Measurements from ENCODE around the gene LAMB2.

The LAMB2 gene

DNA sequence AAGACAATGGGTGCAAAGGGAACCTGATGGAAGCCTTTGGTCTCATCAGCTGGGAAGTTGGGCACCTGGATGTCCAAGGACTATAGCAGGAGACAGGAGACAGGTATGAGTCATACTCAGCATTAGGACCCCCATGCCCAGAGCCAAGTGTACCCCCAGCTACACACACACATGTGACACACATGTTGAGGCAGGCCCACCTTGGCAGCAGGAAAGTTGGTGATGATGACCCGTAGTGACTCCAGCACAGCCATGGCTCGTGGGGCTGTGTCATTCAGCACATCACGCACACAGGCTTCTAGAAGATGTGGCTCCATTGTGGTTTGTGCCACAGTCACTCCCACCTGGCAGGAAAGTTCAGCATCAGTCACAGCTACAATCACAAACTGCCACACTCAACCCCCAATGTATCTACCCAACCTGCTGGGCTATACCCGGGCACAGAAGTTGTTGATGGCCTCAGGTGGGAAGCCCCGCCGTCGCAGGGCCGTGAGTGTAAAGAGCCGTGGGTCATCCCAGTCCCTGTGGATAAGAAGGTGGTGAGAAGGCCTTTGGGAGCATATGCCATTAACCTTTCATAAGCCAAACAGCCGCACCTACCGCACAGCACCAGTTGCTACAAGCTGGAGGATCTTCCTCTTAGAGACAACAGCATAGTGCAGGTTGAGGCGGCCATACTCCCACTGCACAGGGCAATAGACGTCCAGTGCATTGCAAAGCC is 33.8 kb downstream of the LAMB2 start:
- Histone ChIP-seq H3K14ac (ENCODE audit: low read length) (no peak overlapping the region), H3K4ac (ENCODE audit: low read length) (no peak overlapping the region), H3K4me1 (ENCODE audit: control insufficient read depth in 2 of 2, insufficient read depth in 1 of 2, low read depth in 1 of 2, low read length in 2 of 2) (peaks cover 5 to 7% of the 10 kb centered on the region in 2 donors), H4K91ac (ENCODE audit: low read depth, low read length, poor library complexity) (no peak overlapping the region), H2BK120ac (ENCODE audit: low read depth, low read length) (no peak overlapping the region), H2BK12ac (ENCODE audit: low read length) (no peak overlapping the region), H2AFZ (ENCODE audit: low read length) (no peak overlapping the region), H2BK15ac (ENCODE audit: low read length) (no peak overlapping the region), H3K36me3 (replicated peaks in 1 of 2; ENCODE audit: control insufficient read depth in 2 of 2, insufficient read depth in 2 of 2, low read length in 2 of 2) (peaks cover 59 to 76% of the 10 kb centered on the region in 2 donors), H2BK5ac (ENCODE audit: low read length) (no peak overlapping the region), H3K4me3 (ENCODE audit: low read length in 2 of 2) (no peak overlapping the region), H3K9ac (ENCODE audit: low read depth, low read length, poor library complexity) (no peak overlapping the region), H3K4me2 (ENCODE audit: insufficient read depth, low read length, poor library complexity, severe bottlenecking) (no peak overlapping the region), H3K79me1 (ENCODE audit: low read depth, low read length) (peaks cover 8% of the 10 kb centered on the region), H3K27me3 (ENCODE audit: control insufficient read depth in 3 of 3, insufficient read depth in 3 of 3, low read depth in 1 of 3, low read length in 3 of 3) (no peaks in the 10 kb centered on the region), H3K18ac (ENCODE audit: low read length) (no peak overlapping the region), H4K8ac (ENCODE audit: low read depth, low read length) (no peak overlapping the region), H3K23ac (ENCODE audit: low read depth, low read length, poor library complexity) (no peak overlapping the region), H3K9me3 (replicated peaks in 1 of 2; ENCODE audit: control insufficient read depth in 2 of 2, insufficient read depth in 1 of 2, low read depth in 1 of 2, low read length in 2 of 2) (no peaks in the 10 kb centered on the region), H2AK5ac (ENCODE audit: low read depth, low read length) (no peak overlapping the region), H3K27ac (replicated peaks; ENCODE audit: low read length) (no peak overlapping the region)
- WGBS, 2 donors (ENCODE audit: extremely low coverage in 2 of 2, insufficient read length in 2 of 2, insufficient replicate concordance in 1 of 2) = no CpG with 5 or more reads among the region's 13 CpGs
- DNase-seq (ENCODE audit: low spot score) = no peak

DNA sequence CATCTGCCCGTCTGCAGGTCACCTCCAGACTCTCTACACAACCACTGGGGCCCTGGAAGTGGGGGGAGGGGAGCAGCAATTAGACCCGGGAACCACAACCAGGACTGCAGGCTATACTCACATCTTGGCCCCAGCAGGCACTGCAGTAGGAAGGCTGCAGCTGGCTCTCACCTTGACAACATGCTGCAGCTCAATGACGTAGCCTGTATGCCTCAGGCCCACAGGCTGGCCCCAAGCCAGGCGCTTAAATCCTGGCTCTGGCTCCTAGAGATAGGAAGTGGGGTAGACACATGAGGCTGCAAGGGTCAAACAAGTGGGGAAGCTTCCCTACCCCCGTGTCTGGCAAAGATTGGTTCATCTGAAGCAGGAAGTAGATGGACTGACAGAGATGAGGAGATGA is 34.4 kb downstream of the LAMB2 start:
- H3K18ac ChIP-seq (ENCODE audit: low read length) = no peak overlapping the region
- no peak overlapping the region for H3K23ac ChIP-seq (ENCODE audit: low read depth, low read length, poor library complexity)
- no peak overlapping the region for H3K4ac ChIP-seq (ENCODE audit: low read length)
- H3K4me1 ChIP-seq (ENCODE audit: control insufficient read depth in 2 of 2, insufficient read depth in 1 of 2, low read depth in 1 of 2, low read length in 2 of 2) = peaks cover 0 to 2% of the 10 kb centered on the region in 2 donors
- H3K9ac ChIP-seq (ENCODE audit: low read depth, low read length, poor library complexity) = no peak overlapping the region
- no peak overlapping the region for H3K27ac ChIP-seq (replicated peaks; ENCODE audit: low read length)
- no peak overlapping the region for H2BK5ac ChIP-seq (ENCODE audit: low read length)
- H3K27me3 ChIP-seq (ENCODE audit: control insufficient read depth in 3 of 3, insufficient read depth in 3 of 3, low read depth in 1 of 3, low read length in 3 of 3) = no peaks in the 10 kb centered on the region
- no peak overlapping the region for H2AFZ ChIP-seq (ENCODE audit: low read length)
- H4K8ac ChIP-seq (ENCODE audit: low read depth, low read length) = no peak overlapping the region
- H3K4me2 ChIP-seq (ENCODE audit: insufficient read depth, low read length, poor library complexity, severe bottlenecking) = no peak overlapping the region
- no peak overlapping the region for H2BK15ac ChIP-seq (ENCODE audit: low read length)
- no peak overlapping the region for H3K4me3 ChIP-seq (ENCODE audit: low read length in 2 of 2)
- whole genome bisulfite sequencing, 2 donors (ENCODE audit: extremely low coverage in 2 of 2, insufficient read length in 2 of 2, insufficient replicate concordance in 1 of 2) = no CpG with 5 or more reads among the region's 5 CpGs
- H2AK5ac ChIP-seq (ENCODE audit: low read depth, low read length) = no peak overlapping the region
- no peak for DNase-seq (ENCODE audit: low spot score)
- no peak overlapping the region for H4K91ac ChIP-seq (ENCODE audit: low read depth, low read length, poor library complexity)
- H3K14ac ChIP-seq (ENCODE audit: low read length) = no peak overlapping the region
- no peak overlapping the region for H2BK12ac ChIP-seq (ENCODE audit: low read length)
- peaks cover 4% of the 10 kb centered on the region for H3K79me1 ChIP-seq (ENCODE audit: low read depth, low read length)
- no peak overlapping the region for H2BK120ac ChIP-seq (ENCODE audit: low read depth, low read length)
- H3K9me3 ChIP-seq (replicated peaks in 1 of 2; ENCODE audit: control insufficient read depth in 2 of 2, insufficient read depth in 1 of 2, low read depth in 1 of 2, low read length in 2 of 2) = no peaks in the 10 kb centered on the region
- H3K36me3 ChIP-seq (replicated peaks in 1 of 2; ENCODE audit: control insufficient read depth in 2 of 2, insufficient read depth in 2 of 2, low read length in 2 of 2) = peaks cover 59 to 73% of the 10 kb centered on the region in 2 donors

DNA sequence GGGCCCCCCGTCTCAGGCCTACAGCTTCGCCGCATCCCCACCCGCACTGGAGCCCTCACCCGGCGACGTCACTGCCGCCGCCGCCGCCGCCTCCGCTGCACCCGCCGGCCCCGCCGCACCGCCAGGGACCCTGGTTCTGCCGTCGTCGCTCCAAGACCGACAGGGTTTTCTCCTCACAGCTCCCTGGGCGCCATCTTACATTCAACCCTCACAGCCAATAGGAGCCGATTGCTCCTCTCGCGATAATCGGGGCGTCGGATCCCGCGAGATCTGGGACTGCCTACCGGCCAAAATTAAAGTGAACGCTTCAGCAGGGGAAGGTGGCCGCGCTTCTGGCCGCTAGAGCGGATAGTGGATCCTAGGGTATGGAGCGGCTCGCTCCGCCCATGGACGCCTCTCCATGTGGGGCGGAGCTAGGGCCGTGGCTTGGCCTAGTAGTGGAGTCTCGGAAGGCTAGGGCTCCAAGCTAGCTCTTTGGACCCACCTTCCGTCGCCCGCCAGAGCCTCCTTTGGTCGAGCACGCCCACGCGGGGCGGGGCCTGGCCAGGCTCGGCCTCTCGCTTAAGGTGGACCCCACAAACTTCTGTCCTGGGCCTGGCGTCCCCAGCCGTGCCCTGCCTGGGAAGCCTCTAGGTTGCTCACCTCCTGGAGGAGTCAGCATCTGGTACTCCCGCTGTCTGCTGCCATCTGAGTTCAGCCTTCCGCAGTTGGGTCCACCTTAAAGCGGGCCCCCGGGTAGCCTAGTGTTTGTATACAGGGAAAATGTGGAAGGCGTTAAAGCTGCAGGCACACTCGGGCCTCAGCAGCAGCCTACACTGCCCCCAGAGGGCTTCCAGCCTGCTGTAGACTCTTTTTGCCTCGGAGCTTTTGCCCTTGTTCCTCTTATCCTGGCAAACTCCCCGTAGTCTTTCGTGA is 38.7 kb downstream of the LAMB2 start, which contains the start of gene QRICH1:
TSS of gene QRICH1 (minus strand) at position 219 of the 915 bp plus-strand sequence. CDS start 17,054 bp downstream, outside the sequence.
- no peak within 1 kb of the TSS for H2BK120ac ChIP-seq (ENCODE audit: low read depth, low read length)
- no peaks in the 10 kb centered on the region for H3K9me3 ChIP-seq (replicated peaks in 1 of 2; ENCODE audit: control insufficient read depth in 2 of 2, insufficient read depth in 1 of 2, low read depth in 1 of 2, low read length in 2 of 2)
- DNase-seq (ENCODE audit: low spot score) = peak; percentile 99
- H3K23ac ChIP-seq (ENCODE audit: low read depth, low read length, poor library complexity) = peak within 1 kb of the TSS; percentile 100
- H3K36me3 ChIP-seq (replicated peaks in 1 of 2; ENCODE audit: control insufficient read depth in 2 of 2, insufficient read depth in 2 of 2, low read length in 2 of 2) = peaks cover 20 to 57% of the 10 kb centered on the region in 2 donors
- H3K4me3 ChIP-seq (ENCODE audit: low read length in 2 of 2) = peak within 1 kb of the TSS; percentile 80 to 89
- no peak within 1 kb of the TSS for H4K91ac ChIP-seq (ENCODE audit: low read depth, low read length, poor library complexity)
- peaks cover 3% of the 10 kb centered on the region for H3K79me1 ChIP-seq (ENCODE audit: low read depth, low read length)
- peak within 1 kb of the TSS; percentile 99 for H3K14ac ChIP-seq (ENCODE audit: low read length)
- H3K4me2 ChIP-seq (ENCODE audit: insufficient read depth, low read length, poor library complexity, severe bottlenecking) = peak within 1 kb of the TSS; percentile 83
- peak within 1 kb of the TSS; percentile 97 for H2BK5ac ChIP-seq (ENCODE audit: low read length)
- no peaks in the 10 kb centered on the region for H3K27me3 ChIP-seq (ENCODE audit: control insufficient read depth in 3 of 3, insufficient read depth in 3 of 3, low read depth in 1 of 3, low read length in 3 of 3)
- H2AFZ ChIP-seq (ENCODE audit: low read length) = peak within 1 kb of the TSS; percentile 90
- peak within 1 kb of the TSS; percentile 94 for H3K4ac ChIP-seq (ENCODE audit: low read length)
- peak within 1 kb of the TSS; percentile 100 for H3K27ac ChIP-seq (replicated peaks; ENCODE audit: low read length)
- peak within 1 kb of the TSS; percentile 91 for H2AK5ac ChIP-seq (ENCODE audit: low read depth, low read length)
- H2BK12ac ChIP-seq (ENCODE audit: low read length) = peak within 1 kb of the TSS; percentile 73
- H3K4me1 ChIP-seq (ENCODE audit: control insufficient read depth in 2 of 2, insufficient read depth in 1 of 2, low read depth in 1 of 2, low read length in 2 of 2) = peaks cover 2 to 7% of the 10 kb centered on the region in 2 donors
- peak within 1 kb of the TSS; percentile 100 for H3K9ac ChIP-seq (ENCODE audit: low read depth, low read length, poor library complexity)
- H3K18ac ChIP-seq (ENCODE audit: low read length) = peak within 1 kb of the TSS; percentile 100
- peak within 1 kb of the TSS; percentile 10 for H4K8ac ChIP-seq (ENCODE audit: low read depth, low read length)
- no CpG with 5 or more reads among the region's 65 CpGs for WGBS, 2 donors (ENCODE audit: extremely low coverage in 2 of 2, insufficient read length in 2 of 2, insufficient replicate concordance in 1 of 2)
- peak within 1 kb of the TSS; percentile 67 for H2BK15ac ChIP-seq (ENCODE audit: low read length)
